ENCODE data around the gene VPS41. TPM values are rescaled to one million over a fixed set of nuclear protein-coding genes. Genes with fewer than 3 reads are reported as not detected.

VPS41 gene
- total and polyA plus RNA-seq, 4 donors = 9.2 to 24.1 (median 16.1) TPM

DNA sequence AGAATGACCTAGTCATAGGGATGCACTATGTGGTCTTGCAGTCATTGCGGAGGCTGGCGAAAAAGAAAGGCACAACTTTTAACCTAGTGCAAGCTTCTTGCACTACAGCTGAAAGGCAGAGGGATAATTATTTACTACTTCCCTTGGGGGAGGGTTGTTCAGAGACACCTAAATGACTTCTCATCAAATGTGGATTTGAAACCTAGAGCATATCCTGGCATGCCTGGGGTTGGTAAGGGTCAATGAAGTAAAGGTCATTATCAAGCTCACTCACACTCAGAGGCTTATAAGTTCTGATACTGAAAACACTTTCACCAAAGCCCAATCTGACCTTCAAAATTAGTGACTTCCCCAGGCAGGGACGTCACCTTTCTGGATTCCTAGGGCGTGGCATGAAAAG, 168.9 kb downstream of the VPS41 start:
- Histone ChIP-seq H3K36me3 (ENCODE audit: control insufficient read depth in 4 of 4, insufficient read depth in 3 of 4, low read depth in 1 of 4, low read length in 3 of 4) (peaks cover 4 to 49% (median 21%) of the 10 kb centered on the region in 4 donors), H3K9me3 (ENCODE audit: control insufficient read depth in 4 of 4, low read length in 3 of 4) (no peaks in the 10 kb centered on the region), H3K27ac (ENCODE audit: low read depth in 1 of 2, low read length in 2 of 2) (no peak overlapping the region), H3K27me3 (ENCODE audit: control insufficient read depth in 4 of 4, insufficient read depth in 4 of 4, low read length in 3 of 4) (no peaks in the 10 kb centered on the region), H3K4me3 (ENCODE audit: low read depth in 1 of 3, low read length in 3 of 3) (no peak overlapping the region), H3K9ac (ENCODE audit: low read depth in 1 of 2, low read length in 2 of 2) (no peak overlapping the region), H3K4me1 (ENCODE audit: control insufficient read depth in 4 of 4, insufficient read depth in 4 of 4, low read length in 3 of 4) (no peaks in the 10 kb centered on the region)
- TF ChIP-seq RAD21 (IDR thresholded peaks at IDR 0.05) (no peak), RXRA (IDR thresholded peaks at IDR 0.05) (no peak), GABPA (IDR thresholded peaks at IDR 0.05 in 1 of 2, conservative IDR thresholded peaks at IDR 0.05 in 1 of 2) (no peak), NR2F2 (IDR thresholded peaks at IDR 0.05) (no peak), TAF1 (conservative IDR thresholded peaks at IDR 0.05) (no peak), HNF4G (IDR thresholded peaks at IDR 0.05) (no peak), JUND (IDR thresholded peaks at IDR 0.05) (no peak), HNF4A (conservative IDR thresholded peaks at IDR 0.05) (no peak), FOXA1 (IDR thresholded peaks at IDR 0.05) (no peak), SP1 (IDR thresholded peaks at IDR 0.05) (no peak), FOXA2 (IDR thresholded peaks at IDR 0.05) (no peak), YY1 (IDR thresholded peaks at IDR 0.05) (no peak), EGR1 (IDR thresholded peaks at IDR 0.05; ENCODE audit: low read depth in 2 of 2) (no peak)
- TF ChIP-seq, protein P1, sequence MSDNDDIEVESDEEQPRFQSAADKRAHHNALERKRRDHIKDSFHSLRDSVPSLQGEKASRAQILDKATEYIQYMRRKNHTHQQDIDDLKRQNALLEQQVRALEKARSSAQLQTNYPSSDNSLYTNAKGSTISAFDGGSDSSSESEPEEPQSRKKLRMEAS (IDR thresholded peaks at IDR 0.05) = no peak
- TF ChIP-seq, protein P2, sequence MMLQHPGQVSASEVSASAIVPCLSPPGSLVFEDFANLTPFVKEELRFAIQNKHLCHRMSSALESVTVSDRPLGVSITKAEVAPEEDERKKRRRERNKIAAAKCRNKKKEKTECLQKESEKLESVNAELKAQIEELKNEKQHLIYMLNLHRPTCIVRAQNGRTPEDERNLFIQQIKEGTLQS (IDR thresholded peaks at IDR 0.05) = no peak
- TF ChIP-seq, protein P3, sequence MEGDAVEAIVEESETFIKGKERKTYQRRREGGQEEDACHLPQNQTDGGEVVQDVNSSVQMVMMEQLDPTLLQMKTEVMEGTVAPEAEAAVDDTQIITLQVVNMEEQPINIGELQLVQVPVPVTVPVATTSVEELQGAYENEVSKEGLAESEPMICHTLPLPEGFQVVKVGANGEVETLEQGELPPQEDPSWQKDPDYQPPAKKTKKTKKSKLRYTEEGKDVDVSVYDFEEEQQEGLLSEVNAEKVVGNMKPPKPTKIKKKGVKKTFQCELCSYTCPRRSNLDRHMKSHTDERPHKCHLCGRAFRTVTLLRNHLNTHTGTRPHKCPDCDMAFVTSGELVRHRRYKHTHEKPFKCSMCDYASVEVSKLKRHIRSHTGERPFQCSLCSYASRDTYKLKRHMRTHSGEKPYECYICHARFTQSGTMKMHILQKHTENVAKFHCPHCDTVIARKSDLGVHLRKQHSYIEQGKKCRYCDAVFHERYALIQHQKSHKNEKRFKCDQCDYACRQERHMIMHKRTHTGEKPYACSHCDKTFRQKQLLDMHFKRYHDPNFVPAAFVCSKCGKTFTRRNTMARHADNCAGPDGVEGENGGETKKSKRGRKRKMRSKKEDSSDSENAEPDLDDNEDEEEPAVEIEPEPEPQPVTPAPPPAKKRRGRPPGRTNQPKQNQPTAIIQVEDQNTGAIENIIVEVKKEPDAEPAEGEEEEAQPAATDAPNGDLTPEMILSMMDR (IDR thresholded peaks at IDR 0.05; ENCODE audit: low read depth, low read length, missing input control) = no peak
- TF ChIP-seq, protein P4, sequence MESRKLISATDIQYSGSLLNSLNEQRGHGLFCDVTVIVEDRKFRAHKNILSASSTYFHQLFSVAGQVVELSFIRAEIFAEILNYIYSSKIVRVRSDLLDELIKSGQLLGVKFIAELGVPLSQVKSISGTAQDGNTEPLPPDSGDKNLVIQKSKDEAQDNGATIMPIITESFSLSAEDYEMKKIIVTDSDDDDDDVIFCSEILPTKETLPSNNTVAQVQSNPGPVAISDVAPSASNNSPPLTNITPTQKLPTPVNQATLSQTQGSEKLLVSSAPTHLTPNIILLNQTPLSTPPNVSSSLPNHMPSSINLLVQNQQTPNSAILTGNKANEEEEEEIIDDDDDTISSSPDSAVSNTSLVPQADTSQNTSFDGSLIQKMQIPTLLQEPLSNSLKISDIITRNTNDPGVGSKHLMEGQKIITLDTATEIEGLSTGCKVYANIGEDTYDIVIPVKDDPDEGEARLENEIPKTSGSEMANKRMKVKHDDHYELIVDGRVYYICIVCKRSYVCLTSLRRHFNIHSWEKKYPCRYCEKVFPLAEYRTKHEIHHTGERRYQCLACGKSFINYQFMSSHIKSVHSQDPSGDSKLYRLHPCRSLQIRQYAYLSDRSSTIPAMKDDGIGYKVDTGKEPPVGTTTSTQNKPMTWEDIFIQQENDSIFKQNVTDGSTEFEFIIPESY (IDR thresholded peaks at IDR 0.05) = no peak
- TF ChIP-seq, protein P5, sequence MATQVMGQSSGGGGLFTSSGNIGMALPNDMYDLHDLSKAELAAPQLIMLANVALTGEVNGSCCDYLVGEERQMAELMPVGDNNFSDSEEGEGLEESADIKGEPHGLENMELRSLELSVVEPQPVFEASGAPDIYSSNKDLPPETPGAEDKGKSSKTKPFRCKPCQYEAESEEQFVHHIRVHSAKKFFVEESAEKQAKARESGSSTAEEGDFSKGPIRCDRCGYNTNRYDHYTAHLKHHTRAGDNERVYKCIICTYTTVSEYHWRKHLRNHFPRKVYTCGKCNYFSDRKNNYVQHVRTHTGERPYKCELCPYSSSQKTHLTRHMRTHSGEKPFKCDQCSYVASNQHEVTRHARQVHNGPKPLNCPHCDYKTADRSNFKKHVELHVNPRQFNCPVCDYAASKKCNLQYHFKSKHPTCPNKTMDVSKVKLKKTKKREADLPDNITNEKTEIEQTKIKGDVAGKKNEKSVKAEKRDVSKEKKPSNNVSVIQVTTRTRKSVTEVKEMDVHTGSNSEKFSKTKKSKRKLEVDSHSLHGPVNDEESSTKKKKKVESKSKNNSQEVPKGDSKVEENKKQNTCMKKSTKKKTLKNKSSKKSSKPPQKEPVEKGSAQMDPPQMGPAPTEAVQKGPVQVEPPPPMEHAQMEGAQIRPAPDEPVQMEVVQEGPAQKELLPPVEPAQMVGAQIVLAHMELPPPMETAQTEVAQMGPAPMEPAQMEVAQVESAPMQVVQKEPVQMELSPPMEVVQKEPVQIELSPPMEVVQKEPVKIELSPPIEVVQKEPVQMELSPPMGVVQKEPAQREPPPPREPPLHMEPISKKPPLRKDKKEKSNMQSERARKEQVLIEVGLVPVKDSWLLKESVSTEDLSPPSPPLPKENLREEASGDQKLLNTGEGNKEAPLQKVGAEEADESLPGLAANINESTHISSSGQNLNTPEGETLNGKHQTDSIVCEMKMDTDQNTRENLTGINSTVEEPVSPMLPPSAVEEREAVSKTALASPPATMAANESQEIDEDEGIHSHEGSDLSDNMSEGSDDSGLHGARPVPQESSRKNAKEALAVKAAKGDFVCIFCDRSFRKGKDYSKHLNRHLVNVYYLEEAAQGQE (IDR thresholded peaks at IDR 0.05) = no peak
- no peak for DNase-seq (ENCODE audit: low spot score)
- WGBS = 96% methylated on average over 4 of the region's 4 CpGs

Measured in liver (tissue), 9 donors.